ENCODE results near the gene ALPI. TPM values are rescaled to one million over a fixed set of nuclear protein-coding genes. Genes with fewer than 3 reads are reported as not detected.
A peak's percentile ranks its signal among the peaks of the same experiment; 100 is the strongest.
"Not testable (repeated sequence)": the region's sequence is repeated elsewhere in the genome, so short reads cannot be mapped to it uniquely, and the experiment has no call there.

ALPI gene
- total and polyA plus RNA-seq, 12 donors: not detected

DNA sequence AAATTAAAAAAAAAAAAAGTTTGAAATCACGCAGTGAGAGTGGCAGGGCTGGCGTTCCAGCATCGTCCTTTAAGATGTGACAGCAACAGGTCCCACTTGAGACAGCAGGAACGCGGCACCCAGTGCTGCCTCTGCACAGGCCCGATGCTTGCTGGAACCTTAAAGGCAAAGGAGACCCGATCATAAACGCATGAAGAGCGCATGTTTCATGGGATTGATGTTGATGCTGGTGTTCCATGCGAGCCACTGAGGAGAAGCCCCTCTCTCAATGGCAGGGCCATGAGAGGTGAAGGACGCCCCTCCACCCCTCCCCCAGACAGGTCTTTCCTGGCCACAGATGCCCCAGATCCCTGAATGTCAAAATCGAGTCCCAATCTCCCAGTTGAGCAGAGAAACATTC is 17.9 kb upstream of the ALPI start:
- Histone ChIP-seq H3K9me3 (replicated peaks in 1 of 3) (no peaks in the 10 kb centered on the region), H3K36me3 (replicated peaks in 1 of 2) (no peaks in the 10 kb centered on the region), H3K27ac (no peak overlapping the region), H3K4me1 (replicated peaks in 1 of 2) (no peaks in the 10 kb centered on the region), H3K4me3 (no peak overlapping the region), H3K27me3 (no peaks in the 10 kb centered on the region)
- DNase-seq: no peak
- 79 to 88% (median 86%) methylated on average over 12 of the region's 12 CpGs for WGBS, 4 donors
- intact Hi-C loops (cut with DNase I): loop anchor here in 1 of 2 donors (5.0 kb wide), 1 partner anchor 536 kb away; no protein-coding TSS in a partner anchor
- TF ChIP-seq POLR2A (IDR thresholded peaks at IDR 0.05): no peak
- TF ChIP-seq, protein P1, sequence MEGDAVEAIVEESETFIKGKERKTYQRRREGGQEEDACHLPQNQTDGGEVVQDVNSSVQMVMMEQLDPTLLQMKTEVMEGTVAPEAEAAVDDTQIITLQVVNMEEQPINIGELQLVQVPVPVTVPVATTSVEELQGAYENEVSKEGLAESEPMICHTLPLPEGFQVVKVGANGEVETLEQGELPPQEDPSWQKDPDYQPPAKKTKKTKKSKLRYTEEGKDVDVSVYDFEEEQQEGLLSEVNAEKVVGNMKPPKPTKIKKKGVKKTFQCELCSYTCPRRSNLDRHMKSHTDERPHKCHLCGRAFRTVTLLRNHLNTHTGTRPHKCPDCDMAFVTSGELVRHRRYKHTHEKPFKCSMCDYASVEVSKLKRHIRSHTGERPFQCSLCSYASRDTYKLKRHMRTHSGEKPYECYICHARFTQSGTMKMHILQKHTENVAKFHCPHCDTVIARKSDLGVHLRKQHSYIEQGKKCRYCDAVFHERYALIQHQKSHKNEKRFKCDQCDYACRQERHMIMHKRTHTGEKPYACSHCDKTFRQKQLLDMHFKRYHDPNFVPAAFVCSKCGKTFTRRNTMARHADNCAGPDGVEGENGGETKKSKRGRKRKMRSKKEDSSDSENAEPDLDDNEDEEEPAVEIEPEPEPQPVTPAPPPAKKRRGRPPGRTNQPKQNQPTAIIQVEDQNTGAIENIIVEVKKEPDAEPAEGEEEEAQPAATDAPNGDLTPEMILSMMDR (IDR thresholded peaks at IDR 0.05): no peak

DNA sequence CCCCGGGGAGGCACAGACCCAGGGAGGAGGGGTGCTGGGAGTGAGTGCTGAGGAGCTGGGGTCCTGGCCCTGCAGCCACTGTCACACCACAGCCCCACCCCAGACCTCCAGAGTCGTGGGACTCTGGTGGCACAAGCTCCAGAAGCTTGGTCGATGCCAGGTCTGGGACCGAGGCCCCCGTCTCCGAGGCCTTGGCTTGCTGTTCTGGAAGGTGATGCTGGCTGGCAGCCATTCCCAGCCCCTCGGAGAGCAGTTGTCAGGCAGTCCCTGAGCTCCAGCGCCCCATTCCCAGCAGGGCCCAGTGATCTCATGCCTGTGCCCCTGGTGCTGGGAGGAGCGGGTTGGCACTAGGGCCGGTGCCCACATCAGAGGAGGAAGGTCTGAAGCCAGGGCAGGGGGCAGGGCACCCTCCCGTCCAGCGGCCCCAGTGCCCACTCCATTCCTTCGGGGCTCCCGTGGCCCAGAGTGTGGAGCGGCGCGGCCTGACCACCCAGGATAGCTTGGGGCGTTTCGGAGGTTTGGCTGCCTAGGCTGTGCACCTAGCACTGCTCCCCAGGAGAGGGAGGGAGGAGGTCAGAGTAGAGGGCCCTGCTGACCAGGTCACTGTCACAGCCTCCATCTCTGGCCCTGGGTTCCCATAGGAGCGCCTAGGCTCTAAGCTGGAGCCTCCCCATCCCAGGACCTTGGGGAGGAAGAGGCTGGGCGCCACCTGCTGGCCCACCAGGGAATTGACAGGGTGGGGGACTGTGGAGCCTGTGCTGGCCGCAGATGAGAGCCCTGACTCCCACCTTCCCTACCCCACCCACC is 16.8 kb upstream of the ALPI start:
- intact Hi-C loops (cut with DNase I): loop anchor here in 1 of 2 donors (5.0 kb wide), 1 partner anchor 537 kb away; no protein-coding TSS in a partner anchor
- 18 to 76% (median 74%) methylated on average over 2 to 21 of the region's 22 CpGs; no CpG with 5 or more reads in 1 of the 4 donors for WGBS, 4 donors
- TF ChIP-seq POLR2A (IDR thresholded peaks at IDR 0.05): no peak
- TF ChIP-seq, protein P1 (IDR thresholded peaks at IDR 0.05): peak in 4 of 6 experiments; percentile 44 to 62 (median 54)

GRCh38 chr2:232439758-232440135 is 16.2 kb upstream of the ALPI start:
- WGBS, 4 donors: 7 to 28% (median 22%) methylated on average over 1 to 3 of the region's 5 CpGs
- Histone ChIP-seq H3K36me3 (replicated peaks in 1 of 2) (no peaks in the 10 kb centered on the region), H3K9me3 (replicated peaks in 1 of 3) (no peaks in the 10 kb centered on the region), H3K27me3 (no peaks in the 10 kb centered on the region), H3K27ac (no peak overlapping the region), H3K4me3 (no peak overlapping the region), H3K4me1 (replicated peaks in 1 of 2) (peaks cover 5 to 6% of the 10 kb centered on the region in 2 donors)
- DNase-seq: peak in 1 of 7 donors; percentile 13
- intact Hi-C loops (cut with DNase I): loop anchor here (2.0 to 5.0 kb wide), 2 partner anchors 537 kb away; no protein-coding TSS in a partner anchor
- no peak for TF ChIP-seq POLR2A (IDR thresholded peaks at IDR 0.05)
- TF ChIP-seq, protein P1 (IDR thresholded peaks at IDR 0.05): peak in 1 of 6 experiments; percentile 52

More for the DNA sequence above, 16.8 kb upstream of the ALPI start:
- Histone ChIP-seq H3K27ac (no peak overlapping the region), H3K9me3 (replicated peaks in 1 of 3) (no peaks in the 10 kb centered on the region), H3K36me3 (replicated peaks in 1 of 2) (no peaks in the 10 kb centered on the region), H3K27me3 (no peaks in the 10 kb centered on the region), H3K4me1 (replicated peaks in 1 of 2) (peaks cover 3 to 4% of the 10 kb centered on the region in 2 donors), H3K4me3 (no peak overlapping the region)
- peak in 5 of 7 donors; percentile 8 to 55 (median 35) for DNase-seq

DNA sequence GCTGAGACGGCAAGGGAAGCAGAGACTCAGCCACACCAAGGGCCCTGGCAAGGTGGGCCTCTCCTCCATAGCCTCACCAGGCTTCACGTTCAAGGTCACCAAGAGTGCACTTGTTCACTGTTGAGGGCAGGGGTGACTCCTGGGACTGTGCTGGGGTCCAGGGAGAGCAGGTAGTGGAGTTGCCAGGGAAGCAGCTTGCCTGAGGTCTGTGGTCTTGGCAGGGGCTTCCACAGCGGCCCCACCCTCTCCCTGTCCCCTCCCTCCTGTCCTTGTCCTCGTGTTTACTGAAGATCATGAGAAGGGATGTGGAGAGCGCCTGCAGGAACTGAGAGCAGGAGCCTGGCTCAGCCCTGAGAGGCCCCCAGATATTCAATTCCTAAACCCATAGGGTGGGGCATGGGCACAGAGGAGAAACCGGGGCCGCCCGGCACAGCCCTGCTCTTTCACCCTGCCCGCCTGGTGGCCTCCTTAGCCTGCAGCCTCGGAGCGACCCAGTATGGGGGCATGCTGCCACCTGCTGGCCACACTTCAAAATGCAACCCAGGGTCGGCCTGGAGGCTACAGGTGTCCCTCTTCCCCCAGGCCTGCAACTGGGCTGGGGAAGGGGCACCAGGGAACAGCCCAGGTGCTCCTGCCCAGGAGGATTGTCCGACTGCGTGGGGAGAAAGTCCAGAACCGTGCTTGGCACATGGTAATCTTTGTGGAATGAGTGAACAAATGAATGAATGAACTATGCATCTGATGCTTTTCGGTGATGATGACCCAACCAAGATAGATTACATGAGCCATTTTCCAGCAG is 15.5 kb upstream of the ALPI start:
- DNase-seq: peak; percentile 82 to 93 (median 88)
- H3K36me3 ChIP-seq (replicated peaks in 1 of 2); H3K27me3 ChIP-seq; H3K4me1 ChIP-seq (replicated peaks in 1 of 2); H3K9me3 ChIP-seq (replicated peaks in 1 of 3); H3K4me3 ChIP-seq; H3K27ac ChIP-seq: not testable (repeated sequence)
- WGBS, 4 donors: 12 to 20% (median 16%) methylated on average over 6 to 15 of the region's 16 CpGs
- intact Hi-C loops (cut with DNase I): loop anchor here in 1 of 2 donors (2.0 kb wide), 1 partner anchor 538 kb away; no protein-coding TSS in a partner anchor
- TF ChIP-seq, protein P1 (IDR thresholded peaks at IDR 0.05): peak; percentile 82 to 97 (median 95)
